Upper lobe of left lung (tissue), 4 donors: ENCODE results near the gene MARCHF3.

Source experiments
- CTCF ChIP-seq, 6 experiments: fragments of 450-650 bp in 4 of 6; fragments of 200-600 bp in 2 of 6; sonication (generic) in 2 of 6; IDR thresholded peaks; one replicate each; pipeline ENCODE4 v1.5.1; 2016 to 2019; ENCODE audit warnings: antibody characterized with exemption in 6 of 6
- POLR2A ChIP-seq, 4 donors: fragments of 450-650 bp; IDR thresholded peaks; one replicate each; pipeline ENCODE4 v1.5.1; 2016 to 2017; ENCODE audit warnings: antibody characterized with exemption in 4 of 4, mild to moderate bottlenecking in 2 of 4
- POLR2AphosphoS5 ChIP-seq, 2 donors: sonication (generic); formaldehyde crosslinking; IDR thresholded peaks; one replicate each; pipeline ENCODE4 v1.5.1; 2017; ENCODE audit warnings: antibody characterized with exemption in 2 of 2

GRCh38 chr5:126983874-126984266 lies 46.5 kb downstream of the MARCHF3 start:
- TF ChIP-seq POLR2A (IDR thresholded peaks at IDR 0.05): no peak
- TF ChIP-seq CTCF (IDR thresholded peaks at IDR 0.05): no peak
- no peak for TF ChIP-seq POLR2AphosphoS5 (IDR thresholded peaks at IDR 0.05)
